H1 (cell line): ENCODE data around the gene IGLON5. TPM values are rescaled to one million over a fixed set of nuclear protein-coding genes. Genes with fewer than 3 reads are reported as not detected.

Source experiments
- CTCF ChIA-PET: fragments of 300-600 bp; sonication (Branson Sonifier 250); formaldehyde crosslinking; loops from one replicate; lab custom pipeline; 2021; ENCODE audit not compliant: partially characterized antibody; lab: Charles Lee
- POLR2A ChIA-PET: fragments of 300-600 bp; sonication (Branson Sonifier 250); formaldehyde crosslinking; loops from one replicate; lab custom pipeline; 2021; ENCODE audit warnings: inconsistent platforms; ENCODE audit not compliant: partially characterized antibody; lab: Charles Lee
- DNase-seq, 2 experiments: peaks; one replicate each; pipeline versions ENCODE4 v3.0.0 to v3.0.0-alpha.2; 2010 to 2022; ENCODE audit warnings: low spot score in 2 of 2, low read depth in 1 of 2, mixed read lengths in 1 of 2
- FAIRE-seq: peaks from 2 replicates; lab custom pipeline; 2011; peaks lifted over from hg19 to GRCh38; lab: Jason Lieb, UNC
- H2AFZ ChIP-seq: 2 replicates; pipeline ENCODE4 v1.8.1; 2012; ENCODE audit warnings: low read length, inconsistent platforms
- H2AK5ac ChIP-seq: 2 replicates; pipeline ENCODE4 v1.6.1; 2013; ENCODE audit warnings: low read depth, low read length
- H2BK120ac ChIP-seq: replicated peaks from 2 replicates; pipeline ENCODE3; 2013; ENCODE audit warnings: low read depth, low read length, inconsistent platforms
- H2BK12ac ChIP-seq: 2 replicates; pipeline ENCODE4 v1.6.1; 2013; ENCODE audit warnings: low read depth, low read length
- H2BK15ac ChIP-seq: 2 replicates; pipeline ENCODE4 v1.6.1; 2013; ENCODE audit warnings: low read length
- H2BK20ac ChIP-seq: 2 replicates; pipeline ENCODE4 v1.6.1; 2013; ENCODE audit warnings: low read length
- H2BK5ac ChIP-seq: 2 replicates; pipeline ENCODE4 v1.6.1; 2013; ENCODE audit warnings: low read depth, low read length
- H3K14ac ChIP-seq: 2 replicates; pipeline ENCODE4 v1.6.1; 2013; ENCODE audit warnings: inconsistent platforms; ENCODE audit not compliant: insufficient read length
- H3K18ac ChIP-seq: 2 replicates; pipeline ENCODE4 v1.6.1; 2013; ENCODE audit warnings: low read length; ENCODE audit errors: extremely low read depth
- H3K23ac ChIP-seq: 2 replicates; pipeline ENCODE4 v1.6.1; 2013; ENCODE audit warnings: inconsistent platforms; ENCODE audit not compliant: insufficient read length
- H3K23me2 ChIP-seq: 2 replicates; pipeline ENCODE4 v1.6.1; 2013; ENCODE audit warnings: low read depth, low read length
- H3K27ac ChIP-seq: 2 replicates; pipeline ENCODE4 v1.6.1; 2011; ENCODE audit warnings: low read depth, low read length, inconsistent platforms
- H3K27me3 ChIP-seq, 4 experiments: replicated peaks in 1 of 4; 1 replicate in 1 of 4; 2 replicates in 3 of 4; pipeline versions ENCODE4 v1.6.1 to v1.8.1; 2011 to 2013; ENCODE audit warnings: low read length in 3 of 4, mild to moderate bottlenecking in 3 of 4, inconsistent platforms in 2 of 4, mixed read lengths in 2 of 4, moderate library complexity in 1 of 4; ENCODE audit not compliant: control insufficient read depth in 3 of 4, insufficient read depth in 3 of 4; ENCODE audit errors: extremely low read depth in 1 of 4
- H3K36me3 ChIP-seq, 4 experiments: 2 replicates each; pipeline versions ENCODE4 v1.6.1 to v1.8.1; 2011 to 2013; ENCODE audit warnings: mild to moderate bottlenecking in 4 of 4, low read length in 3 of 4, moderate library complexity in 2 of 4, control low read depth in 1 of 4, inconsistent platforms in 1 of 4; ENCODE audit not compliant: insufficient read depth in 4 of 4, control insufficient read depth in 2 of 4
- H3K4ac ChIP-seq: replicated peaks from 2 replicates; pipeline ENCODE3; 2013; ENCODE audit warnings: low read length, low read depth, mixed read lengths, inconsistent platforms; ENCODE audit not compliant: insufficient read length
- H3K4me1 ChIP-seq, 4 experiments: replicated peaks in 1 of 4; 1 replicate in 1 of 4; 2 replicates in 3 of 4; pipeline versions ENCODE4 v1.6.1 to v1.8.1; 2011 to 2013; ENCODE audit warnings: low read length in 3 of 4, inconsistent platforms in 2 of 4, mixed read lengths in 1 of 4; ENCODE audit not compliant: insufficient read depth in 4 of 4, control insufficient read depth in 3 of 4
- H3K4me2 ChIP-seq, 2 experiments: 2 replicates each; pipeline versions ENCODE4 v1.6.1 to v1.8.1; 2011 to 2013; ENCODE audit warnings: low read depth in 2 of 2, low read length in 2 of 2, control low read depth in 1 of 2, inconsistent platforms in 1 of 2, mild to moderate bottlenecking in 1 of 2; ENCODE audit not compliant: insufficient read depth in 1 of 2
- H3K4me3 ChIP-seq, 4 experiments: fragments of 200-600, 300-600 bp in 1 of 4; sonication (generic), shearing (Covaris generic), sonication (Bioruptor Twin) in 1 of 4; 2 replicates each; pipeline versions ENCODE4 v1.5.1 to v1.8.1; 2011 to 2016; ENCODE audit warnings: low read length in 4 of 4, low read depth in 3 of 4, control low read depth in 2 of 4, inconsistent platforms in 2 of 4, mild to moderate bottlenecking in 2 of 4, mixed read lengths in 1 of 4, moderate library complexity in 1 of 4; ENCODE audit not compliant: insufficient read depth in 2 of 4; ENCODE audit errors: extremely low read depth in 1 of 4
- H3K56ac ChIP-seq: replicated peaks from 2 replicates; pipeline ENCODE3; 2013; ENCODE audit warnings: low read depth, mild to moderate bottlenecking, mixed read lengths, low read length, inconsistent platforms; ENCODE audit not compliant: insufficient read length
- H3K79me1 ChIP-seq: 2 replicates; pipeline ENCODE4 v1.6.1; 2013; ENCODE audit warnings: low read depth, low read length, control low read depth
- H3K79me2 ChIP-seq, 2 experiments: 2 replicates each; pipeline versions ENCODE4 v1.6.1 to v1.8.1; 2012 to 2013; ENCODE audit warnings: low read length in 2 of 2, mild to moderate bottlenecking in 2 of 2, inconsistent platforms in 1 of 2; ENCODE audit not compliant: insufficient read depth in 2 of 2, control insufficient read depth in 1 of 2
- H3K9ac ChIP-seq, 4 experiments: replicated peaks in 1 of 4; 1 replicate in 1 of 4; 2 replicates in 3 of 4; pipeline versions ENCODE4 v1.6.1 to v1.8.1; 2011 to 2013; ENCODE audit warnings: low read depth in 3 of 4, low read length in 3 of 4, control low read depth in 2 of 4, mild to moderate bottlenecking in 2 of 4, moderate library complexity in 2 of 4, inconsistent platforms in 1 of 4; ENCODE audit errors: extremely low read depth in 1 of 4
- H3K9me3 ChIP-seq, 2 experiments: 2 replicates each; pipeline versions ENCODE4 v1.6.1 to v1.8.1; 2012 to 2013; ENCODE audit warnings: mild to moderate bottlenecking in 2 of 2, moderate library complexity in 2 of 2, control low read depth in 1 of 2, inconsistent platforms in 1 of 2, low read depth in 1 of 2, low read length in 1 of 2, mixed read lengths in 1 of 2; ENCODE audit not compliant: insufficient read depth in 2 of 2
- H4K20me1 ChIP-seq, 2 experiments: replicated peaks in 1 of 2; 2 replicates each; pipeline versions ENCODE3 to v1.8.1; 2011 to 2013; ENCODE audit warnings: inconsistent platforms in 2 of 2, low read length in 2 of 2, mild to moderate bottlenecking in 1 of 2; ENCODE audit not compliant: insufficient read depth in 2 of 2, control insufficient read depth in 1 of 2
- H4K5ac ChIP-seq: 2 replicates; pipeline ENCODE4 v1.6.1; 2013; ENCODE audit warnings: low read length, low read depth, mixed read lengths, inconsistent platforms; ENCODE audit not compliant: insufficient read length
- H4K8ac ChIP-seq: 2 replicates; pipeline ENCODE4 v1.8.0; 2013; ENCODE audit warnings: mild to moderate bottlenecking, moderate library complexity, low read length, inconsistent platforms; ENCODE audit not compliant: insufficient read depth; ENCODE audit errors: extremely low read depth
- H4K91ac ChIP-seq: replicated peaks from 2 replicates; pipeline ENCODE3; 2013; ENCODE audit warnings: low read length, mixed read lengths, inconsistent platforms; ENCODE audit not compliant: insufficient read length
- CTCF ChIP-seq, 3 experiments: IDR thresholded peaks; 1 replicate in 2 of 3; 2 replicates in 1 of 3; pipeline versions ENCODE4 v1.5.1 to v1.6.1; 2011; ENCODE audit warnings: low read length in 3 of 3, mild to moderate bottlenecking in 3 of 3, inconsistent platforms in 2 of 3, low read depth in 1 of 3, moderate library complexity in 1 of 3; ENCODE audit not compliant: insufficient read depth in 1 of 3; ENCODE audit errors: control extremely low read depth in 1 of 3
- GTF2F1 ChIP-seq: IDR thresholded peaks from 2 replicates; pipeline ENCODE4 v1.6.1; 2012; ENCODE audit warnings: low read depth, low read length, improper control_type of control experiment, borderline replicate concordance
- WGBS, 2 experiments: shearing (Covaris generic) in 1 of 2; methylation state at CpG; one replicate each; pipeline versions ENCODE4 v1.1.6 to v1.1.7; 2013 to 2015; ENCODE audit warnings: low lambda C conversion rate in 2 of 2, mixed read lengths in 2 of 2, inconsistent platforms in 1 of 2, low coverage in 1 of 2, missing lambda C conversion rate in 1 of 2; ENCODE audit not compliant: insufficient replicate concordance in 2 of 2, insufficient coverage in 1 of 2, insufficient read length in 1 of 2; ENCODE audit errors: extremely low coverage in 1 of 2, missing lambda C conversion rate in 1 of 2; 5-methylcytosine and 5-hydroxymethylcytosine counted together
- polyA plus RNA-seq, 7 experiments: library from polyadenylated mRNA; depleted of rRNA in 3 of 7; stranded (reverse) in 5 of 7; unstranded in 2 of 7; fragments of >200 nt in 5 of 7; fragments of 200-250 nt in 2 of 7; gene quantifications; 1 replicate in 5 of 7; 2 replicates in 1 of 7; 4 replicates in 1 of 7; pipeline versions ENCODE4 v1.2.1 to v1.2.3, GENCODE V29; 2011 to 2013; ENCODE audit warnings: missing spikeins in 2 of 7, mixed read lengths in 2 of 7
- total RNA-seq: library from RNA; stranded (reverse); fragmentation: NEBNext Ultra II Directional; extraction: Animal tissue kit (Norgen Biotek cat#: 25700); gene quantifications from 2 replicates; pipeline ENCODE4 v1.2.1, GENCODE V29; 2021

The IGLON5 gene
- total and polyA plus RNA-seq, 2 of the 8 experiments (the other 6 are each of a cell fraction or from before 2014, with no cell fraction given), result 31.8 to 34.6 TPM

DNA sequence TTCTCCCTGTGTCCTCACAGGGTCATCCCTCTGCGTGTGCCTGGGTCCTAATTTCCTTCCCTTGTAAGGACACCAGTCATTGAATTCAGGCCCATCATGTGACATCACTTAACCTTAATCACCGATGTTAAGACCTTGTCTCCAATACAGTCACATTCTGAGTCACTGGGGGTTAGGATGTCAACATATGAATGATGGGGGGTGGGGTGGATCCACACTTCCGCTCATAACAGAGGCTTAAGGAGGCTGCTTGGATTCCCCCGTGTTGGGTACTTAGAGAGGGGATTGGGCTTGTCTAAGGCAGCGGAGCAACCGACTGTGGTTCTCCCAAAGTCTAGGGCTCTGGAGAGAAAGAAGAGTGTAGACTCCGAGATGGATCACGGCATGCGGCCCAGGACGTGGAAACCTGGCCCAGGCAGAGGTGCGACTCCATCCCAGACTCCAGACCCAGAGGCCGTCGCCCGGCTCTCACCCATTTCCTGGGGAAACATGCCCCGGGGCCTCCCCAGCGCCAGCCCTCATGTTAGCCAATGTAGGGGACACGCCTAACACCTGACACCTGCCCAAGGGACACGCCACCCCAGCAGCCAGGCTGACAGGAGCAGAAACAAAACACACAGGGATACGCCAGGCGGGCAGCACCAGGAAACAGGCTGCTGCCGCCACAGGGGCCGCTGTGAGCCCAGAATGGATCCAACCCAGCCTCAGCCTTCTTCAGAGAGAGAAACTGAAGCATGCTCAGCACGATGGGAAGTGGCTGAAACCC, 17.1 kb upstream of the IGLON5 start:
- Histone ChIP-seq H4K91ac (peak overlapping the region; percentile 82), H3K56ac (no peak overlapping the region), H2AFZ (peak overlapping the region; percentile 85), H4K8ac (no peak overlapping the region), H2BK5ac (peak overlapping the region; percentile 95; the same call in 1 of the 2 replicates), H3K14ac (no peak overlapping the region), H3K4me1 (peaks cover 10 to 39% (median 29%) of the 10 kb centered on the region in 4 experiments), H3K36me3 (no peaks in the 10 kb centered on the region), H3K4me2 (no peak overlapping the region; a peak in 1 of 4 replicates), H3K9ac (no peak overlapping the region), H3K23me2 (no peaks in the 10 kb centered on the region), H3K4ac (peak overlapping the region; percentile 86), H2BK12ac (peak overlapping the region; percentile 96), H2BK20ac (peak overlapping the region; percentile 99; the same call in 1 of the 2 replicates), H2BK15ac (peak overlapping the region; percentile 81; the same call in 1 of the 2 replicates), H3K18ac (peak overlapping the region; percentile 68; the same call in 1 of the 2 replicates), H2AK5ac (no peak overlapping the region; the same call in 1 of the 2 replicates), H4K20me1 (no peaks in the 10 kb centered on the region), H3K27me3 (peaks cover 0 to 2% (median 0%) of the 10 kb centered on the region in 4 experiments; a peak in 1 of 7 replicates), H3K27ac (no peak overlapping the region), H3K79me2 (no peaks in the 10 kb centered on the region), H3K79me1 (no peaks in the 10 kb centered on the region), H2BK120ac (peak overlapping the region; percentile 33), H4K5ac (no peak overlapping the region), H3K4me3 (no peak overlapping the region), H3K9me3 (no peaks in the 10 kb centered on the region), H3K23ac (no peak overlapping the region)
- WGBS, 2 experiments, result 75% methylated on average over 21 of the region's 23 CpGs; no CpG with 5 or more reads in 1 of the 2 experiments
- CTCF ChIA-PET, result interaction anchor here (0.6 to 2.3 kb wide), 11 partner anchors 14 to 145 kb away, joined by 3 to 11 read pairs (median 3); no protein-coding TSS in a partner anchor
- DNase-seq, result peak in 1 of 2 experiments; percentile 55
- FAIRE-seq, result no peak
- TF ChIP-seq CTCF (IDR thresholded peaks at IDR 0.05; ENCODE audit: control extremely low read depth in 1 of 3, insufficient read depth in 1 of 3, low read depth in 1 of 3, low read length in 3 of 3) (peak in 2 of 3 experiments; percentile 11 to 17; a peak in 2 of 4 replicates), GTF2F1 (no peak)
- POLR2A ChIA-PET, result interaction anchor here (0.7 to 1.5 kb wide), 2 partner anchors 10 to 73 kb away, joined by 3 read pairs; no protein-coding TSS in a partner anchor
